ENCODE data around the gene GP1BB.
A peak's percentile ranks its signal among the peaks of the same experiment; 100 is the strongest.

The GP1BB gene

GRCh38 chr22:19709063-19709769 lies 14.1 kb upstream of the GP1BB start:
- no peak overlapping the region for H3K4me3 ChIP-seq (replicated peaks in 1 of 2; ENCODE audit: low read depth in 2 of 2, low read length in 2 of 2)
- DNase-seq (ENCODE audit: low read depth in 2 of 2): peak in 1 of 2 donors; percentile 61
- TF ChIP-seq, protein P1, sequence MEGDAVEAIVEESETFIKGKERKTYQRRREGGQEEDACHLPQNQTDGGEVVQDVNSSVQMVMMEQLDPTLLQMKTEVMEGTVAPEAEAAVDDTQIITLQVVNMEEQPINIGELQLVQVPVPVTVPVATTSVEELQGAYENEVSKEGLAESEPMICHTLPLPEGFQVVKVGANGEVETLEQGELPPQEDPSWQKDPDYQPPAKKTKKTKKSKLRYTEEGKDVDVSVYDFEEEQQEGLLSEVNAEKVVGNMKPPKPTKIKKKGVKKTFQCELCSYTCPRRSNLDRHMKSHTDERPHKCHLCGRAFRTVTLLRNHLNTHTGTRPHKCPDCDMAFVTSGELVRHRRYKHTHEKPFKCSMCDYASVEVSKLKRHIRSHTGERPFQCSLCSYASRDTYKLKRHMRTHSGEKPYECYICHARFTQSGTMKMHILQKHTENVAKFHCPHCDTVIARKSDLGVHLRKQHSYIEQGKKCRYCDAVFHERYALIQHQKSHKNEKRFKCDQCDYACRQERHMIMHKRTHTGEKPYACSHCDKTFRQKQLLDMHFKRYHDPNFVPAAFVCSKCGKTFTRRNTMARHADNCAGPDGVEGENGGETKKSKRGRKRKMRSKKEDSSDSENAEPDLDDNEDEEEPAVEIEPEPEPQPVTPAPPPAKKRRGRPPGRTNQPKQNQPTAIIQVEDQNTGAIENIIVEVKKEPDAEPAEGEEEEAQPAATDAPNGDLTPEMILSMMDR (IDR thresholded peaks at IDR 0.05; ENCODE audit: low read depth, low read length): no peak

GRCh38 chr22:19710020-19710768 lies 13.1 kb upstream of the GP1BB start:
- no peak for DNase-seq (ENCODE audit: low read depth in 2 of 2)
- H3K4me3 ChIP-seq (replicated peaks in 1 of 2; ENCODE audit: low read depth in 2 of 2, low read length in 2 of 2): no peak overlapping the region
- TF ChIP-seq, protein P1 (IDR thresholded peaks at IDR 0.05; ENCODE audit: low read depth, low read length): no peak

- TF ChIP-seq, protein P1 (IDR thresholded peaks at IDR 0.05; ENCODE audit: low read depth, low read length): no peak
- no peak overlapping the region for H3K4me3 ChIP-seq (replicated peaks in 1 of 2; ENCODE audit: low read depth in 2 of 2, low read length in 2 of 2)
- no peak for DNase-seq (ENCODE audit: low read depth in 2 of 2)
Observed at GRCh38 chr22:19710769-19711106, 12.6 kb upstream of the GP1BB start.

GRCh38 chr22:19713245-19713644 lies 10.1 kb upstream of the GP1BB start:
- DNase-seq (ENCODE audit: low read depth in 2 of 2): no peak
- TF ChIP-seq, protein P1 (IDR thresholded peaks at IDR 0.05; ENCODE audit: low read depth, low read length): no peak
- no peak overlapping the region for H3K4me3 ChIP-seq (replicated peaks in 1 of 2; ENCODE audit: low read depth in 2 of 2, low read length in 2 of 2)

GRCh38 chr22:19713650-19714311 lies 9.6 kb upstream of the GP1BB start:
- H3K4me3 ChIP-seq (replicated peaks in 1 of 2; ENCODE audit: low read depth in 2 of 2, low read length in 2 of 2): peak overlapping the region; percentile 40 to 51
- DNase-seq (ENCODE audit: low read depth in 2 of 2): no peak

More at GRCh38 chr22:19713650-19714311, 9.6 kb upstream of the GP1BB start:
- TF ChIP-seq, protein P1 (IDR thresholded peaks at IDR 0.05; ENCODE audit: low read depth, low read length): no peak
